Measurements from ENCODE around the gene EMD.
"Not testable (repeated sequence)": the region's sequence is repeated elsewhere in the genome, so short reads cannot be mapped to it uniquely, and the experiment has no call there.

Gene EMD

DNA sequence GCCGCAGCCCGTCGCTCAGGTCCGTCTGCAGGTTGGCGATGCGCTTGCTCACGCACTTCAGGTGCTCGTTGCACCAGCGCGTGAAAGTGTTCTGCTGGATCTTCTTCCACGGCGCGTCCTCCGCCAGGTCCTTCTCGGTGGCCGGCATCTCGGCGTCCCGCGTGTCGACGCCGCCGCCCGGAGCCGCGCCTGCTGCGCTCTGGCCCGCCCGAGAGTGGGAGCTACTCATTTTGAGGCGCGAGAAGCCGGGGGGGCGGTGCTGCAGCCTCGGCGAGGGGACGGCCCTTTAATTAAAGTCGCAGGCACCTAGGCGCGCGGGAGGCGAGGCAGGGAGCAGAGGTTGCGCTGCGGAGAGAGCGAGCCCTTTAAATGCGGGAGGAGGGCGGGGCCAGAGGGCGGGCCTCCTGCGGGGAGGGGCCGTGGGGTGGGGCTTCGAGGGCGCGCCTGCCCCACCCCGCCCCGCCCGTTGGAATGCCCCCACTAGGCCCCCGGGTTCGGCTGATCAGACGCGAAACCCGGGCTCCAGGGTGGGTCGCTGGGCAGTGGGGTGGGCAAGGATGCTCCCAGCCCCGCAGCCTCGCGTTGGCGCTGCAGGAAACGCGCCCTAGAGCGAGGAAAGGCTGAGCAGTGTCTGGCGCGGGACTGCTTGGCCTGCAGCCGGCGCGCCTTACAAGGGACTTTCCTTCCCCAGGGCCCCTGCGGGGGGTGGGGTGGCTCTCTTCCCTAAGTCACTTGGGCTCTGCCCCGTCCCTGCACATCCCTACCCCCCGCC lies 7.9 kb upstream of the EMD start:
- peak; percentile 83 to 88 for DNase-seq (ENCODE audit: low read depth in 2 of 2)

DNA sequence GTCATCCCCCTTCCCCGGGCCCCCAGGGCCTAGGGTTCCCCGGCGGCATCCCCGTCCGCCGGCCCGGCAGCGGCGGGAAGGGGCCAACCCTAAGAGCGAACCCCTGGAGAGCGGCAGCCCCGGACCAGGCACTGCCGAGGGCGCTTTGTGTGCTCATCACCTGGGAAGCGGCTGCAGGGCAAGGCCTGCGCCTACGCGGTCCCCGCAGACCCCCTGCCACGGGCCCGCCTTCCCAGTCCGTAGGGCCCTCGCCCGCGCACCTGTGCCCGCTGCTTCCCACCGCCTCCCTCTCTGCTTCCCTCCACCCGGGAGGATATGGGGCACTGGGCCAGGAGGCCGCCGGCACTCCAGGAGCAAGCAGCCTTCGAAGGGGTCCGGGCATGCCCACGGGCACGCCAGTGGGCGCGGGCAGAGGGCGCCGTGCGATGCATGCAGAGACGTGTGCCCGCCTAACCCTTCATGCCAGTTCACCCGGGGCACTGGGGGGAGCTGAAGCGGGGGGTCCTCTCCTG lies 7.2 kb upstream of the EMD start:
- DNase-seq (ENCODE audit: low read depth in 2 of 2) = no peak

DNA sequence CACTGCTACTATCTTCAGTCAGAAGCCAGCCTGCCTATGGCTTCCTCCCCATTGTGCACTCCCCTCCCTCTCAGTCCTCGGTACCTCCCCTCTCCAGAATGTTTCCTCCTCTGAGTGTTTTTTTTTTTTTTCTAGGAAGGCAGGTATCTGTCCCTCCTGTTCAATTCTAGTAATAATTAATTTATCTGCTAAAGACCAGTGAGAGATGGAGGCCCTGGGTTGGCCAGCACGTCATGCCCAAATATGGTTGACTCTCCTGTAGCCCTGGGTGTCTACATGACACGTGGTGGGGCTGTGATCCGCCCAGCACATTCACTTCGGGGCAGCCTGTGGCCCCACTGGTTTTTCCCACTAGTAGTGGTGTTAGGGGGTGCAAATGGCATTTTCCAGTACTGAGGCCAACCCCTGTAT lies 6.5 kb upstream of the EMD start:
- no peak for DNase-seq (ENCODE audit: low read depth in 2 of 2)

DNA sequence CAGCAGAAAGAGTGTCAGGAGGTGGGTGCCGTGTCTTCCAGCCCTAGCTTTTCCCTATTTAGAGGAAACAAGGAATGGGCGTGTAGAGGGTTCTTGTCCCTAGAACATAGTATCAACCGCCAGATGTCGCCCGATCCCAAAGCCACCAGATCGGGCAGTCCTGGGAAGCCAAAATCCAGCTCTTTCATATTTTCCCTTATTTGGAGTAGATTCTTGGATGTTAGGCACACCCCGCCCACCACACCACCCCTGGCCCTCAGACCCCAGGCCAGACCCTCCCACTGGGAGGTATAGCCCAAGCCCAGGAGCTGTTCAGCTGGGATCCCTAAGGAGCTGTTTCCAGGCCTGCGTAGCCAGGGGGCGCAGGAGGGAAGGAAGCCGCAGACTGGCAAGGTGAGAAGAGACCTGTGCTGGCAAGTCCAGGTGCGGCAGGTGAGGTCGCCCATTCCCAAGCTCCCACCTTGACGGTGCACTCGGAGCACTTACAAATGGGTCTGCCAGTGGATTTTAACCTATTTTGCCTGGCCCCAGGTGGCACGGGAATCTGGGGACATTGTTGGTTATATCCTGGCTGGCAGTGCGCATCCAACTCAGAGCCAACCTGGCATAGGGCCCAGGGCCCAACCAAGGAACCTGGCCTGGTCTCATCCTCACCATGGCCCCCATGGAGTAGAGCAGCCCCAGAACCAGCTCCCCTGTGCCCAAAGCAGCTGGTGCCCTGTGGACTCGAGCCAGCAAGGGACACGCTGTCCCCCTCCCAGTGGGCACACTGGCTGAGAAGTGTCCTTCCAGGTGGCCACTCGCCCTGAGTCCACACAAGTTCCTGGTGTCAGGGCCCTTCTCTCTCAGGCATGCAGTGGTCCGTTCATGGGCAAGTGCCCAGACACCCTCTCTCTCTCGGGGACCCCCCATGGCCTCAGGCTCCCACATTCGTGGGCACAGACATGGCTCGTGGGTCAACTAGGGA lies 5.5 kb upstream of the EMD start:
- DNase-seq (ENCODE audit: low read depth in 2 of 2) = no peak

DNA sequence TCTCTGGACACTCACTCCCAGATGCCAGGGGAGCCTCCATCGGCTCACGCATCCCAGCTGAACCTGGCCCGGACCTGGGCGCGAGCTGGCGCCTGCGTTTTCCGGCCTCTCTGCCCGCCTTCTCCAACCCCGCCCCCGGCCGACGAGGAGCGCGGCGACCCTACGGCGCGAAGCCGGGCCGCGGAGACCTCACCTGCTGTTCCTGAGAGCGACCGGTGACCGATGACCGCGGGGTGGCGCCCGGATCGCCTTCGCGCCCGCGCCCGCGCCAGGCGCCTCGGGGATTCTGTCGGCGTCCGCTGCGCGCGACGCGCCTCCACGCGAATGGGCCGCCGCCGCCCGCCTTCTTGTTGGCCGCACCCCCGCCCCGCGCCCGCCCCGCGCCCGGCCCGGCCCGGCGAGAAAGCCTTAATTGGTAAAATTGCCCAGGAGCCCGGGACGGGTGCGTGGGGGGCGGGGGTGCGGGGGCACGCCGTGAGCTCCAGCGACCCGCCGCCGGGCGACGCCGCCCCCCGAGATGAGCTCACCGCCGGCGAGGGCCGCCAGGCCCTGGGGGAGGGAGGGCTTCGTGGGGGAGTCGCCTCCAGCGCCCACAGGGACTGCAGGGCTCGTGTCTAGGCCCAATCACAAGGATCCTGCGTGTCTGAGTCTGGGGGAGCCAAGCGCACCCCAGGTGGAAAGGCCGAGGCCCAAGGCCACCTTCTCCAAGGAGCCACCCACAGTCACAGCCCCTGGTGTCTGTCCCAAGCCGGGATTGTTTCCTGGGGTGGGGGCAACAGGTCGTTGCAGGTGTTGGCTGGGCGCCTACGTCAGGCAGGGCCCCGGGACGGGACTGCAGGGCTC lies 4.6 kb upstream of the EMD start, which contains the start of gene FLNA:
TSS of gene FLNA (minus strand) at position 322 of the 843 bp plus-strand sequence. CDS start 3,389 bp downstream, outside the sequence.
- no peak for DNase-seq (ENCODE audit: low read depth in 2 of 2)

DNA sequence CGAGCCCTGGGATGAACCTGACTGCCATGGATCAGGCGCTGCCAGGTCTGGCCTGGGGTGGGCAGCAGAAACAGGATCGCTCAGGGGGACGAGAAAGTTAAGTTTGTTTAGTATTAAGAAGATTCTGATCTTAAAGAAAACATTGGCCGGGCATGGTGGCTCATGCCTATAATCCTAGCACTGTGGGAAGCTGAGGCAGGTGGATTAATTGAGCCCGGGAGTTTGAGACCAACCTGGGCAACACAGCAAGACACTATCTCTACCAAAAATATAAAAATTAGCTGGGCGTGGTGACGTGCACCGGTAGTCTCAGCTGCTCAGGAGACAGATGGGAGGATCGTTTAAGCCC lies 4.0 kb upstream of the EMD start:
- DNase-seq (ENCODE audit: low read depth in 2 of 2) = no peak

DNA sequence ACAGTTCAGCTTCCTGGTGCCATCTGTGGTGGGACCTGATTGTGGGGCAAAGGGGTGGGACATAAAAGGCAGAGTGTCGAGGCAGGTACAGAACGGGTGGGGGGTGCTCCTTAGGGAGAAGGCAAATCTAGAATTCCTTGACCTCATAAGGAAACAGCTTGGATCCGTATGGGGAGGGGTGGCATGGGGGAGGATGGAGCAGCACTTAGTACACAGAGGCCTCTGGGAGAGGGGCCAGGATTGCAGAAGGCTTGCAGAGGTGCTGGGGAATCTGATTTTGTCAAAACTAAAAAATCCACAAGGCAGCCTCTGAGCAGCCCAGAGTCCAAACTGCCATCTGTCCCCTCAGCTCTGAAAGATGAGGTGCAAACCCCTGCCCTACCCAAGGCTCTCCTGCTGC lies 2.3 kb upstream of the EMD start:
- no peak for DNase-seq (ENCODE audit: low read depth in 2 of 2)

DNA sequence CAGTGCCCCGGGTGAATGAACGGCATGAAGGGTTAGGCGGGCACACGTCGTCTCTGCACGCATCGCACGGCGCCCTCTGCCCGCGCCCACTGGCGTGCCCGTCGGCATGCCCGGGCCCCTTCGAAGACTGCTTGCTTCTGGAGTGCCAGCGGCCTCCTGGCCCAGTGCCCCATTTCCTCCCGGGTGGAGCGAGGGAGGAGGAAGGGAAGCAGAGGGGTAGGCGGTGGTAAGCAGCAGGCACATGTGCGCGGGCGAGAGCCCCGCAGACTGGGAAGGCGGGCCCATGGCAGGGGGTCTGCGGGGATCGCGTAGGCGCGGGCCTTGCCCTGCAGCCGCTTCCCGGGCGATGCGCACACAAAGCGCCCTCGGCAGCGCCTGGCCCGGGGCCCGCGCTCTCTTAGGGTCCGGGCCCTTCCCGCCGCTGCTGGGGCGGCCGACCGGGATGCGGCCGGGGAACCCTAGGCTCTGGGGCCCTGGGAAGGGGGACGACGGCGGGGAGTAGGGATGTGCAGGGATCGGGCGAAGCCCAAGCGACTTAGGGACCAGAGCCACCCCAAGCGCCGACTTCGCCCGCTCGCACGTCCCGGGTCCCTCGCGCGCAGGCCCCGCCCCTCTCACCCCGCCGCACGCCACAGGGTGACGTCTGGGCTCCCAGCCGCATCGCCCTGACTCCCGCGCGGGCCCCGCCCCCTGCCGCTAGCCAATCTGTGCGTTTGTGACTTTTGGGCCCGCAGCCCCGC lies 866 bp upstream of the EMD start:
- no peak for DNase-seq (ENCODE audit: low read depth in 2 of 2)

DNA sequence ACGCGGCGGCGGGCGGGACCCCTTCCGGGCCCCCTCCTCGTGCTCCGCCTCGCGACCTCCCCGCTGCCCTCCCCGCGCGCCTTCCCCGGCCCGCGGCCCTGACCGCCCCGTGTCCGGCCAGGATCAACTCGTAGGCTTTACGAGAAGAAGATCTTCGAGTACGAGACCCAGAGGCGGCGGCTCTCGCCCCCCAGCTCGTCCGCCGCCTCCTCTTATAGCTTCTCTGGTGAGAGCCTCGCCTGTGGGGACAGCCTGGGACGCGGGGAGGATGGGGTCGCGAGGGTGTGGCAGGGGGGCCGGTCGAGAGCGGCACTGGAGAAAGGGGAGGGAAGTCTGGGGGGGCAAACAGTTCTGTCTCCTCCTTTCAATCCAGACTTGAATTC lies 465 bp downstream of the EMD start:
- DNase-seq (ENCODE audit: low read depth in 2 of 2) = no peak

DNA sequence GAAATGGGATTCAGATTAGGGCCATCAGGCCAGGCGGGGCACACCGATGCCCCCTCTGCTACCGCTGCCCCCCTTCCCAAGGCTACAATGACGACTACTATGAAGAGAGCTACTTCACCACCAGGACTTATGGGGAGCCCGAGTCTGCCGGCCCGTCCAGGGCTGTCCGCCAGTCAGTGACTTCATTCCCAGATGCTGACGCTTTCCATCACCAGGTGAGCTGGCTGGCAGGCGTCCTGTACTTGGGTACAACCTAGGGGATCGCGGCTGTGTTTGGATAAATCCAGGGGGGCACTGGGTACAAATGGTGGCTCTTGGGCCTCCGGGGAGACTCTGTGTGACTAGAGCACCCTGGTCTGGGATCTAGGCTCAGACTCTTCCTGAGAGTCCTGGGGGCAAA lies 1.1 kb downstream of the EMD start:
- DNase-seq (ENCODE audit: low read depth in 2 of 2) = no peak

DNA sequence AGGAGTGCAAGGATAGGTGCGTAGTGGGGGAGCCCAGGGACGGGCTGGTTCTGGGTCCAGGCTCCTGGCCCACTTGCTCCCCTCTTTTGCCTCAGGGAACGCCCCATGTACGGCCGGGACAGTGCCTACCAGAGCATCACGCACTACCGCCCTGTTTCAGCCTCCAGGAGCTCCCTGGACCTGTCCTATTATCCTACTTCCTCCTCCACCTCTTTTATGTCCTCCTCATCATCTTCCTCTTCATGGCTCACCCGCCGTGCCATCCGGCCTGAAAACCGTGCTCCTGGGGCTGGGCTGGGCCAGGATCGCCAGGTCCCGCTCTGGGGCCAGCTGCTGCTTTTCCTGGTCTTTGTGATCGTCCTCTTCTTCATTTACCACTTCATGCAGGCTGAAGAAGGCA lies 1.7 kb downstream of the EMD start:
- DNase-seq (ENCODE audit: low read depth in 2 of 2) = no peak

DNA sequence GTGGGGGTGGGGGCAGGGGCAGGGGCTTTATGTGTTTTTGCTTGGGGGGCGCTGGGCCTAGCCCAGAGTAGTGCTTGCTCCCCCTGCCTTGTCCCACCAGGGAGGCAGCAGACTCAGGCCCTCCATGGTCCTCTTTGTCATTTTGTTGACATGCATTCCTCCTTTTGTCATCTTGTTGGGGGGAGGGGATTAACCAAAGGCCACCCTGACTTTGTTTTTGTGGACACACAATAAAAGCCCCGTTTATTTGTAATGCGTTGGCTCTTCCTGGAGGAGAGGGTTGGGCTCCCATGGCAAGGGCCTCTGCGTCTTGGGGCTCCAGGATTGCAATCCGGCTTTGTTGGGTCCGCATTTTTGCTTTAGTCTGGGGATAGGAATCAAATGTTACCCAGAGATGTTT lies 2.2 kb downstream of the EMD start:
- no peak for DNase-seq (ENCODE audit: low read depth in 2 of 2)

DNA sequence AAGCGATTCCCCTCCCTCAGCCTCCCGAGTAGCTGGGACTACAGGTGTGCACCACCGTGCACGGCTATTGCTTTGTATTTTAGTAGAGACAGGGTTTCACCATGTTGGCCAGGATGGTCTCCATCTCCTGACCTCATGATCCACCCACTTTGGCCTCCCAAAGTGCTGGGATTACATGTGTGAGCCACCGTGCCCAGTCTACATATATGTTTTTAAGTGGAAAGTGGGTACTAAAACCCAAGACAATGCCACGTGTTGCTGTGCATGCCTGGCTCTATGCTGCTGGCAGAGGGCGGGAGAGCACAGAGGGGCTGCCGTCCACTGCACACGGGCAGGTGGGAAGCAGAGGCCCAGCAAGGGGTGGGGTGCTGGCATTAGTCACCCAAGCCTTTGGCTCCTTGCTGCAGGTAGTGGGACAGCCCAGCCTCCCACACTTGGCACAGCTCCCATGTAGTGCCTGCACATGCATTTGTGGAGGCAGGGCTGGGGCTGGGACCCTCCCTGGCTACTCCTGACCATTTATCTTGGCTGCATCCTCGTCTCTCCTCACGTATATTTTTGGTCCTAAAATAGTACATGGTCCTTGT lies 3.5 kb downstream of the EMD start:
- no peak for DNase-seq (ENCODE audit: low read depth in 2 of 2)

DNA sequence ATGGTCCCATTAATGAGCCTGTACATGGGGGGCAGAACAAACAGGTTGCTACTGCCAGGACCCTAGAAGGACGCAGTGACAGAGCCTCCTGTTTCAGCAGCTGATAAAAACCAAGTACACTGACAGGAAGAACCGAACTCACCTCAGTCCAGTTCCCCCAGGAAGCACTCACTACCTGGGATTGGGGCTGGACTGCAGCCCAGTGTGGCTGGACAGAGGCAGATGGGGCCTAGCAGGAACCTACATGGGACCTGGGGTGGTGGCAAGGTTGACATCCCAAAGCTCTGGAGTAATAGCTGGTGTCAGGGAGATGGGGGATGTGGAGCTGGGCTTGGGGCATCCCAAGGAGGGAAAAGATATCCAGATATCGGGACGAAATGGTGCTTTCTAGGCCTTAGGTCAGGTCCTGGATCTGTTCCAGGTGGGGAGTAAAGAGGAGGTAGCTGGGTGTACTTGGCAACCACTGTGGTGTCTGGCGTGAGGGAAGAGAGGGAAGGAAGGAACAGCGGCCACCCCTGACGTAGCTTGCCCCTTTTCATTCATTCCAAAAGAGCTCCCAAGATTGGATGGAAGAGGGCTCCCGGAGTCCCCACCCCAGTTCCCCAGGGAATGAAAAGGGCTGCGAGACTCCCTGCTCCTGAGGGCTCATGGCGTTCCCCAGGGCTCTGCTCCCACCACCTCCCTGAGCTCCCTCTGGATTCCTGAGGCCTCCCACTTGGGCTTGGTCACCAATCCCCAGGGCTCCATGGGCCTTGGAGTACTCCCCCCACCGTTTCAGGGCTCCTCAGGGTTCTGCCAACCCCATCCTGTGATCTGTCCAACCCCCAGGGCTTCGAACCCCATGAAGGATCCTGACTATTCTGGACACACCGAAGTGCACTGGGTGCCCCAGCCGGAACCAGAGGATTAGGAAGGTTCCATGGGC lies 4.5 kb downstream of the EMD start:
- no peak for DNase-seq (ENCODE audit: low read depth in 2 of 2)

DNA sequence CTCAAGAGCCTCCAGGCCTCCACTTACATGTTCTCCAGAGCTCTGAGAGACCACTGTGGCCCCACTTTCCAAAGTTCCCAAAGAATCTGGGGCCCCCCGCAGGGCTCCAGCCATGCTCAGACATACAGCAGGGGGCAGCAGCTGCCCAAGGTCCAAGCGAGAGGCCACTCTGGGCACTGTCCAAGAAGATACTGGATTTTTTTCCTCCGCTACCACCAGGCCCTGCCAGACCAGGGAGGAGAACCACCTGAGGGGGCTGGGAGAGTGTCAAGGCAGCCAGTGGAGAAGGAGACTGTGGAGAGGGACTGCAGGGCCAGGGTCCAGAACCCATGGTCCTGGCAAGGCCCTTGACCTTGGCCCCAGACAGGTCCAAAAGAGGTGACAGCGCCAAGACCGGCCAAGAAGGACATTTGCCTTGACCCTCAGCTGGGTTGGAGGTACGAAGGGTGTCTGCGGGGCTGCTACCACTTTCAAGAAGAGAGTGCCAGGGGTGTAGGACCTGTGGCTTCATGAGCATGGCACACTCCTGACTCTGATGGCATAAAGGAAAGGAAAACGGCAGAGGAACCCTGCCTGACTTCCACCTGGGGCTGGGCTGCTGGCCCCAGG lies 5.3 kb downstream of the EMD start:
- DNase-seq (ENCODE audit: low read depth in 2 of 2) = no peak

DNA sequence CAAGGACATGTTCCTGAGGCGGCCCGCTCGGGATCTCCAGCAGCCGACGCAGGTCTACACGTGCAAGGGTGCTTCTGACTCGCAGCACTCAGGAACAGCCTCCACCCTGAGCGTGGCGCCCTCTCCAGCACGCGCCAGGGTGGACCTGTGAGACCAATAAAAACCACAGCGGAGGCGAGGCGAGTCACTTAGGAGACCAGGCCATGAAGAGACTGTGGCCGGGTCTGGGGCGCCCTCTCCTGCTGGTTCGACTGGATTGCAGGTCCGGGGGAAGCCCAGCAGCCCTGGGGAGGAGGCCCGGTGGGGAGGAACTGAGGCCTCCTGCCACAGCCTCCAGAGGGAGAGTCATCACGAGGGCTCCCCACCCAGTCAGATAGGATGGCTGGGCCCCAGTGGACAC lies 9.0 kb downstream of the EMD start:
- DNase-seq (ENCODE audit: low read depth in 2 of 2) = not testable (repeated sequence)

DNA sequence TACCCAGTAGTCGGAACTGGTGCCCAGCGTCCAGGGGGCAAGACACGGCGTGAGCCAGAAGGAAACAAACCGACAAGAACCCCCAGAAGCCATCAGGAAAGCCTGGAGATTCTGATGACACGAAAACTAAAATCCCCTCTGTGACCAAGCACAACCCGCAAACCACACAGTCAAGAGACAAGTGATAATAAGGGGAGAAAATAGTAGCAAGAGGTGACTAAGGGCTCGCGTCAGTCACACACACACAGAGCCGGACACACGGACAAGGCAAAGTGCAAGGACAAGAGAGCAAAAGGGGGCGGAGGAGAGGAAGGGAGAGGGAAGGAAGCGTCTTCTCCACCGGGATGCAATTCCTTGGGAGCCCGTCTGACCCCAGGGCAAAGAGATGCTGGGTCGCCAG lies 9.6 kb downstream of the EMD start:
- not testable (repeated sequence) for DNase-seq (ENCODE audit: low read depth in 2 of 2)

DNA sequence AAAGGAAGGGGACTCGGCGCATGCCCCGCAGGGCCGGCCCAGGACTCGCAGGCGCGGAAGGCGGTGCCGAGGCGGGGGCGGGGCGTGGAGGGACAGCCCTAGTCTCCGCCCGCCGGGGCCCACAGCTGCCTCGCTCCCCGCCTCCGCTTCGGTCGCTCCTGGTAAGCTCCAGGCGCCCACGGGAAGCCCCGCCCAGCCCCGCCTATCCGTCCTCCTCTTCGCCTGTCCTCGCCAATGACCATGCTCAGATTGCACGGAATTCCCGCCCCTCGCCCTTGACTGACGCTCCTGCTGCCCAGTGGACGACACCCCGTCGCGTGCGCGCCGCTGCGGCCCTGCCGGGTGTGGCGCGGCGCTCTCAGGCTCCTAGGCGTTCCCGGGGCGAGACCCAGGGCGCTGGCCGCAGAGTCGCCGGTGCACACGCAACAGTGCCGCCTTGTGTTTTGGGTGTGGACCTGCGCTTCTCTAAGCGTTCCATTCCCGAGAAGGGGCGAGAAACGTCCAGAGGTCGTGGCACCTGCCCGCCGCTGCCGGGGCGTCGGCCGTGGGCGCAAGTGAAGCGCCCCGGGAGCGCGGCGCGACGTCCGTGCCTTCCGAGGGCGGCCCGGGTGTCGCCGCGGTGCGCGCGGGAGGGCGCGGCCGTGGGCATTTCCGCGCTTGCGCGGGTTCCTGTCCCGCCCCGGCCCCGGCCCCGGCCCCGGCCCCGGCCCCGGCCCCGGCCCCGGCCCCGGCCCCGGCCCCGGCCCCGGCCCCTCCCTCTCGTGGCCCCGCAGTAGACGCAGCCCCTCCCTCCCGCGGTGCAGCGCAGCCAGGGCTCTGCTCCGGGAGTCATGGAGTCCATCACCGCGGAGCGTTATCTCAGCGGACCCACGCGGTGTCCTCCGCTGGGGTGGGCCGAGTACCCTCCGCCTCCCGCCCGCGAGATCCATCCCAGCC lies 11.0 kb downstream of the EMD start:
- not testable (repeated sequence) for DNase-seq (ENCODE audit: low read depth in 2 of 2)

Measured in stimulated activated CD4-positive, alpha-beta T cell treated with anti-CD3 and anti-CD28 coated beads, Interleukin-1b, Interleukin-23, amount 100 ng/mL, for 1 hour (primary cell).